Body of pancreas (tissue), 4 donors: ENCODE measurements around the gene RBM48. TPM values are rescaled to one million over a fixed set of nuclear protein-coding genes. Genes with fewer than 3 reads are reported as not detected.

Source experiments
- ATAC-seq: fragments of 150-250 bp; one replicate; pipeline ENCODE4 v1.9.1; 2016
- DNase-seq, 4 donors: peaks; one replicate each; pipeline ENCODE4 v3.0.0-alpha.2; 2019
- H3K27ac ChIP-seq, 4 donors: fragments of 200-600 bp; sonication (generic); 1 replicate in 3 of 4; 2 replicates in 1 of 4; pipeline versions ENCODE4 v1.5.1 to v1.6.1; 2016 to 2019; ENCODE audit warnings: mild to moderate bottlenecking in 1 of 4, mixed read lengths in 1 of 4, moderate library complexity in 1 of 4
- H3K27me3 ChIP-seq, 2 donors: fragments of 200-600 bp; sonication (generic); one replicate each; pipeline ENCODE4 v1.6.0; 2016; ENCODE audit warnings: mild to moderate bottlenecking in 1 of 2
- H3K36me3 ChIP-seq, 2 donors: fragments of 200-600 bp; sonication (generic); replicated peaks in 1 of 2; 2 replicates each; pipeline ENCODE4 v1.5.1; 2016; ENCODE audit warnings: low read depth in 2 of 2; ENCODE audit not compliant: insufficient read depth in 1 of 2
- H3K4me1 ChIP-seq: fragments of 200-600 bp; sonication (generic); one replicate; pipeline ENCODE4 v1.6.0; 2016
- H3K4me3 ChIP-seq, 2 donors: fragments of 200-600 bp; sonication (generic); 1 replicate in 1 of 2; 2 replicates in 1 of 2; pipeline ENCODE4 v1.5.1; 2016 to 2019
- H3K9me3 ChIP-seq, 3 donors: fragments of 200-600 bp; sonication (generic); 1 replicate in 2 of 3; 2 replicates in 1 of 3; pipeline ENCODE4 v1.5.1; 2016
- POLR2A ChIP-seq, 3 donors: fragments of 450-650 bp; IDR thresholded peaks; one replicate each; pipeline ENCODE4 v1.6.1; 2016; ENCODE audit warnings: antibody characterized with exemption in 3 of 3, mild to moderate bottlenecking in 2 of 3
- WGBS, 2 donors: methylation state at CpG; one replicate each; pipeline ENCODE4 v1.1.5; 2017; 5-methylcytosine and 5-hydroxymethylcytosine counted together
- intact Hi-C: fragments of 100-400 bp; cut with DNase I; formaldehyde crosslinking; loops from one replicate; pipeline ENCODE4 v1.15.1; 2023
- total RNA-seq, 2 donors: library from RNA; depleted of rRNA; stranded (reverse); fragments of >200 nt; gene quantifications; one replicate each; pipeline ENCODE4 v1.1.0, GENCODE V29; 2016
- TF ChIP-seq, protein P1 (sequence below), 7 experiments: fragments of 450-650 bp in 4 of 7; fragments of 200-600 bp in 3 of 7; sonication (generic) in 3 of 7; IDR thresholded peaks; one replicate each; pipeline ENCODE4 v1.5.1; 2016 to 2019; ENCODE audit warnings: antibody characterized with exemption in 7 of 7

RBM48 gene
- total RNA-seq, 2 donors from 2014 or later: 9.3 to 14.2 TPM

DNA sequence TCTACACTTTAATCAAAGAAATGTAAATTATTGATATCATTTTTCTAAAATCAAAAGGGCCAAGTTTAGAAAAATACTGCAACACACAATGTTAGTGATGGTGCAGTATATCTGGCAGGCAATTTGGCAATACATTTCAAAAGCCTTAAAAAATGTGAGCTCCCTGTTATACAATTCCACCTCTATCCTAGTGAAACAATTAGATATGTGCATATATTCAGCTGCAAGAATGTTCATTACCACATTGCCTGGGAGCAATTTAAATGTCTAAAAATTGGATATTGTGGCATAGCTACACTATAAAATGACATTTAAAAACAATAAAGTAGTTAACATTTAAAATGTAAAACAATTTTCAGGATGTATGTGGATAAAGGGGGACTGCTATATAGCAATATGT is 40.8 kb upstream of the RBM48 start:
- no peak for DNase-seq
- Histone ChIP-seq H3K27ac (no peak overlapping the region), H3K4me3 (no peak overlapping the region), H3K36me3 (peaks cover 0 to 12% of the 10 kb centered on the region in 2 donors), H3K4me1 (peaks cover 17% of the 10 kb centered on the region), H3K27me3 (no peaks in the 10 kb centered on the region), H3K9me3 (no peaks in the 10 kb centered on the region)
- no peak for ATAC-seq
- TF ChIP-seq, protein P1, sequence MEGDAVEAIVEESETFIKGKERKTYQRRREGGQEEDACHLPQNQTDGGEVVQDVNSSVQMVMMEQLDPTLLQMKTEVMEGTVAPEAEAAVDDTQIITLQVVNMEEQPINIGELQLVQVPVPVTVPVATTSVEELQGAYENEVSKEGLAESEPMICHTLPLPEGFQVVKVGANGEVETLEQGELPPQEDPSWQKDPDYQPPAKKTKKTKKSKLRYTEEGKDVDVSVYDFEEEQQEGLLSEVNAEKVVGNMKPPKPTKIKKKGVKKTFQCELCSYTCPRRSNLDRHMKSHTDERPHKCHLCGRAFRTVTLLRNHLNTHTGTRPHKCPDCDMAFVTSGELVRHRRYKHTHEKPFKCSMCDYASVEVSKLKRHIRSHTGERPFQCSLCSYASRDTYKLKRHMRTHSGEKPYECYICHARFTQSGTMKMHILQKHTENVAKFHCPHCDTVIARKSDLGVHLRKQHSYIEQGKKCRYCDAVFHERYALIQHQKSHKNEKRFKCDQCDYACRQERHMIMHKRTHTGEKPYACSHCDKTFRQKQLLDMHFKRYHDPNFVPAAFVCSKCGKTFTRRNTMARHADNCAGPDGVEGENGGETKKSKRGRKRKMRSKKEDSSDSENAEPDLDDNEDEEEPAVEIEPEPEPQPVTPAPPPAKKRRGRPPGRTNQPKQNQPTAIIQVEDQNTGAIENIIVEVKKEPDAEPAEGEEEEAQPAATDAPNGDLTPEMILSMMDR (IDR thresholded peaks at IDR 0.05): no peak
- TF ChIP-seq POLR2A (IDR thresholded peaks at IDR 0.05): no peak
- intact Hi-C loops: no loop called here

DNA sequence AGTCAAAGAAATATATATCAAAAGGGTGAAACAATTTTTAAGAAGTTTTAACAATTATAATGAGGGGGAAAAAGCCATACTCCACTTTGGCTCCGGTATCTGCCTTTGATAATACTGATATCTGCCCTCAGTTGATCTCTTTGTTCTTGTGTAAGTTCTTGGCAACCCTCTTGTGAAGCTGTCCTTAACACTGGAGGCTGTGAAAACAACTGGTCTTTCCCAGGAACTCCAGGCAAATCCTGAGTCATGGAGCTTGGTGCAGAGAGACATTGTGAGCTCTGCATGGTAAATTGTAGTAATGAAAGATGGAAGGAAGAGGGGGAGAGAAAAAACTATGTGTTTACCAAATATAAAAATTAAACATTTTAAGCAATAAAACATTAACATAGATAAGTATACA is 39.0 kb upstream of the RBM48 start:
- 25 to 48% methylated on average over 1 of the region's 1 CpG for WGBS, 2 donors
- Histone ChIP-seq H3K36me3 (peaks cover 0 to 16% of the 10 kb centered on the region in 2 donors), H3K9me3 (no peaks in the 10 kb centered on the region), H3K27ac (peak overlapping the region in 3 of 4 donors; percentile 9 to 62 (median 15)), H3K27me3 (no peaks in the 10 kb centered on the region), H3K4me3 (no peak overlapping the region), H3K4me1 (peaks cover 17% of the 10 kb centered on the region)
- intact Hi-C loops: no loop called here
- DNase-seq: peak; percentile 60 to 75 (median 63)
- ATAC-seq: peak; percentile 99
- TF ChIP-seq, protein P1 (IDR thresholded peaks at IDR 0.05): no peak
- TF ChIP-seq POLR2A (IDR thresholded peaks at IDR 0.05): no peak

DNA sequence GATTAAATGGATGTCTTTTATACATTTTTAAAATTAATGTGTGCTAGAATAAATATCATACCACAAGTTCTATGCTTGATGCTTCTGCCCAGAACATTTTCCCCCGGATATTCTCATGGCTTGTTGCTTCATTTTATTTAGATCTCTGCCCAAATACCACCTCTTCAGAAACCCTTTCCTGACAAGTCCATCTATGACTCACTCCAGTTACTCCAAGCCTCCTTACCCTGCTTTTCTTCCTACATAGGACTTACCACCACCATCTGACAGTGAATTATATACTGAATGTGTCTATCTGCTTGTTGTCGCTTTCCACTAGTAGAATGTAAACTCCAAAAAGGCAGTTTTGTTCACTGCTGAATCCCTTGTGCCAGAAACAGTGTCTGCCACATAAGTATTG is 31.7 kb upstream of the RBM48 start:
- intact Hi-C loops: no loop called here
- 80 to 81% methylated on average over 2 of the region's 2 CpGs for WGBS, 2 donors

DNA sequence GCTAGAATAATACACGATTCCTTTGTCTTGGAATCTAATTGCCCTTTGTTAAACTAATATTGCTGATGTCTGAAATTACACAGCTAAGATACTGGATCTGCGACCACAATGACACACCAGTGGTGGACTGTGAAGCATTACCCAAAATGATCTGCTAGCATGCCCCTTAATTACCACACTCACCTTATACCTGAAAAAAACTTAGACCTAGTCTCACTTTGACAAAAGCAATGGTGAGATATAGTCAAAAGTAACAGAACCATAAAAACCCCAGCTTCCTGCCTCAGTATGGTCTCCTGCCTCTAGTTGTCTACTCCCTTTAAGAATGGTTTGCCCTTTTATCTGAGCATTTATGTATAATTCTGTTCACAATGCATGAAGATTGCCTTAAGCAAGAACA is 30.0 kb upstream of the RBM48 start:
- ATAC-seq (no peak), DNase-seq (no peak)
- Histone ChIP-seq H3K4me1 (no peaks in the 10 kb centered on the region), H3K27ac (no peak overlapping the region), H3K9me3 (no peaks in the 10 kb centered on the region), H3K4me3 (no peak overlapping the region), H3K36me3 (peaks cover 6 to 15% of the 10 kb centered on the region in 2 donors), H3K27me3 (no peaks in the 10 kb centered on the region)
- 90 to 91% methylated on average over 2 of the region's 2 CpGs for WGBS, 2 donors
- intact Hi-C loops: no loop called here
- TF ChIP-seq POLR2A (IDR thresholded peaks at IDR 0.05): no peak
- TF ChIP-seq, protein P1 (IDR thresholded peaks at IDR 0.05): no peak

More for the DNA sequence above, 31.7 kb upstream of the RBM48 start:
- Histone ChIP-seq H3K36me3 (peaks cover 6 to 16% of the 10 kb centered on the region in 2 donors), H3K27me3 (no peaks in the 10 kb centered on the region), H3K9me3 (no peaks in the 10 kb centered on the region), H3K4me3 (no peak overlapping the region), H3K4me1 (no peaks in the 10 kb centered on the region), H3K27ac (no peak overlapping the region)
- TF ChIP-seq POLR2A (IDR thresholded peaks at IDR 0.05): no peak
- TF ChIP-seq, protein P1 (IDR thresholded peaks at IDR 0.05): no peak
- DNase-seq (no peak), ATAC-seq (no peak)

DNA sequence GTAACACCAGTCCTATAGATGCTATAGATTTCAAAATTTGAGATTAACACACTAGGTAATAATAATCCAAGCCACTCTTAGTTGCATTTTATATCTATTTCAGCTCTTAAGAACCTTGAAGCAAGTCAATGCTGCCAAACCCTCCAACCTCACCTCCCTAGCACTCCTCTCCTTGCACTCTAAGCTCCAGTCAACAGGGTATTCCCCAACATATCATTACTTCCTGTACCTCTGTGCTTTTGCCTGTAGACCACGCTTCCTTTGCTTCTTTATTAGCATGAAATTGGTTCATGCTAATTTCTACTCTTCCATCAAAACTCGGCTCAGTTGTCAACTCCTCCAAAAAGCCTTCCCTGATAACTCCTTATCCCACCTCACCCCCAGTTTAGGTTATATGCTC is 24.8 kb upstream of the RBM48 start:
- Histone ChIP-seq H3K4me3 (no peak overlapping the region), H3K36me3 (peaks cover 3 to 6% of the 10 kb centered on the region in 2 donors), H3K4me1 (no peaks in the 10 kb centered on the region), H3K27me3 (no peaks in the 10 kb centered on the region), H3K27ac (no peak overlapping the region), H3K9me3 (no peaks in the 10 kb centered on the region)
- DNase-seq (no peak), ATAC-seq (no peak)
- 89 to 95% methylated on average over 2 of the region's 2 CpGs for WGBS, 2 donors
- intact Hi-C loops: no loop called here
- no peak for TF ChIP-seq POLR2A (IDR thresholded peaks at IDR 0.05)
- TF ChIP-seq, protein P1 (IDR thresholded peaks at IDR 0.05): no peak
